NOMO-1 treated with DMSO at 0.1 percent for 48 hours (cell line): Measurements from ENCODE around the gene CCDC82.

Experiments
- DNase-seq: peaks from one replicate; lab custom pipeline; 2025; ENCODE audit not compliant: unreplicated experiment; lab: John Stamatoyannopoulos, UW

CCDC82 gene

DNA sequence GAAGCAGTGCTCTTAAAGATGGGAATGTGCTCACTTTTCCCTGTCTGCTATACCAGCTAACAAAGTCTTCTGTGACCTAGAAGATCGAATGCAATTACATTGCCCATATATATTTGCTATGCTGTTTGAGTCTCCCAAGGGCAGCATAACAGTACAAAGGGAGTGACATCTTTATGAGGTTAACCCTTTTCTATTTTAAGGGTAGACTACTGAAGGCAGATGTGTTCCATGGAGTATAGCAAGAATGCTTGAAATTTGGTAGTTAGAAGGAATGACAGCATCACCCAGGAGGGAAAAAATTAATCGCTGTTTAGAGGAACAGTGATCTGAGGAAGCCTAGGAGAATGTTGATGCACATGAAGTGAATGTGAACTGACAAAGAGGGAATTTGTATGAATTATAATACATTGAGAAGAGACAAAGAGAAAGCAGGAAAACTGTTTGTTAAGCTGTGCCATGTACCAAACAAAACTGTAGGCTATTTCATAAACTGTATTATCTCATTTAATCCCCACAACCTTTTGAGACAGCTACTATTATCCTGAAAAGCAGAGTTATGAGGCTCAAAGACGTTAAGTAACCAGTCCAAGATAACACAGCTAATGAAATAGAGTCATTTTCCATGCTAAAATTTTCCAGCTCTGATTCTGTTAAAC, 59.7 kb downstream of the CCDC82 start:
- DNase-seq: no peak

DNA sequence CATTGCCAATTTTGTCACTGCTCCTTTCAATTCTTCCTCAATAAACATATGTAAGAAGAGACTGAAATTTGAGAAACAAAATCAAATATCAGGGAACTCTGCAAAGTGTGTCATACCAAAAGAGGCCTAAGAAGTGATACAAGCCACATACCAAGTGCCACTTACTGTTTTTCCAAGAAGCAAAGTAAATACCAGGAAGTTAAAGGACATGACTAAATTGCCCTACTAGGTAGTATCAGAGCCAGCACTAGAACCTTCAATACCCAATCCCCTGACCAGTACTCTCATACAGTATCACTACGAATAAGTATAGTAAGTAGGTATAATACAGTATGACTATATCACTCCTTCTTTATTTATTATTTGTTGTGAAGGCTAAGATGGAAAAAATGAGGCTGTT, 60.3 kb downstream of the CCDC82 start:
- no peak for DNase-seq

DNA sequence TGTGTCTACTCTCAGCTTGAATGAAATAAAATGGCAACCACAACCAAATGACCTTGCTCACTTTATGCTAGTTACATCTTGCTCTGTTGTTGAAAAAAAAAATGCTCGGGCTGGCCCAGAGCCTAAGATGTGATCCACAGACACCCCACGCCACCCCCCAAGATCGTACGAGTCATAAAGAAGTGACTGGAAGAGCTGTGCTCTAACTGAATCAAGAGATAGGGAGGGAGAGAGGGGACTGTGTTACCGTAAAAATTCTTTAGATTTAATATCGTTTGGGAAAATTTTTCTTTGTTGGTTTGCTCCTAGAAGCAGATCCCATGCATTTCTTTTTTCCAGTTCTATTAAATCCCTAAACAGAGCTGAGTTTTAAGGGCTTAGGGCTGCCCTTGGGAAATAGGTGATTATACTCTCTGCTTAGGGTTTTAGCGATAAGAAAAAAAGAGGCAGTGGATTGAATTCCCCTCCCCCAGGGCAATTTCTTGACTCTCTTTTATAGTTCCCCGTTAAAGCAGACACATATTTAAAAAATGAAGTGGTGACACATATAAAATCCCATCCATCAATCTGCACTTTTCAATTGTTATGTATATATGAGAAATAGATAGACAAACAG, 61.2 kb downstream of the CCDC82 start:
- no peak for DNase-seq

DNA sequence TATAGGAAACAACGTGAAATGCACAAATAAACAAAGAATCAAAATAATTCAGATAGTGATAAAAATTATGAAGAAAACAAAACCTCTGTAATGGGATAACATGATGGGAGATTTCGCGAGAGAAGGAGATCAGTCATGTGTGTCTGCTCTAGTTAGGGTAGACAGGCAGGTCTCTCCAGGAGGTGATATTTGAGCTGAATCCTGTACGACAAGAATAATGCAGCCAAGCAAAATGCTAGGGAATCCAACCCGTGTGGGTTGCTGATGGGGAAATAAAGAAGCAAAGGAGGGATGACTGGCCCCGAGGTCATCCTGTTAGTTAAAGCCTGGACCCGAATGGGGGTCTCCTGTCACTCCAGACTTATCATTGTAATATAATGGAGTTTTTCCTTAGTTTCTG, 62.8 kb downstream of the CCDC82 start:
- DNase-seq: no peak

DNA sequence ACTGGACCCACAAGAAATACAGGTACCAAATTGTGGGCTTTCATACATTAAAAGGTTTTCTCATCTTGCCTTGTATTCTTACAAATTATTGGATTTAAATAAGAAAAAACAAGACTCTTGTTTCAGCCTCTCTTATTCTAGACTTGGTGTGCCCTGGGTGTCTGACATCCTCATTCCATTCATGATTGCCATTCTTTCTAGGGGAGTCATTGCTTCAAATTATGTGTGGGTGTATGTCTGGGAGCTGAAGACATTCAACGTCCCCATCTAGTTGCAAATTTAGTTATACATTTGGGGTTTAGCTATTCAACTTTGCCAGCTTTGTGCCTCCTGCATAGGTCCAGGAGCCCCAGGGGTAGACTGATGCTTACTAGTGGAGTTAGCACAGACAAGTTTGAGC, 64.8 kb downstream of the CCDC82 start:
- no peak for DNase-seq

DNA sequence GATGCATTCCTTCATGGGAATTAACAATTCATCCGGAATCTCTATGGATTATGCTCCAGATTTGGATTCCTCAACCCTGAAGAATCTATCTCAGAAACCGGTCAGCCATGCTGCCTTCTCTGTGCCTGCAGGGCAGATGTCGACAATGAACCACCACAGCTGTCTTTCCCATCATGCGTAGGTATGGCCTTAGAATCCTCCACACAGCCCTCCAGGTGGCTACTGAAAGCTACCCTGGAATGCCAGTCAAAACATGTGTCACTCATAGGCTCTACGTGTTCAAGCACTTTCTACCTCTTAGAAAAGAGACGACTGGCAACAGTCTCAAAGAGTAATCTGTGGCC, 66.1 kb downstream of the CCDC82 start:
- DNase-seq: no peak

DNA sequence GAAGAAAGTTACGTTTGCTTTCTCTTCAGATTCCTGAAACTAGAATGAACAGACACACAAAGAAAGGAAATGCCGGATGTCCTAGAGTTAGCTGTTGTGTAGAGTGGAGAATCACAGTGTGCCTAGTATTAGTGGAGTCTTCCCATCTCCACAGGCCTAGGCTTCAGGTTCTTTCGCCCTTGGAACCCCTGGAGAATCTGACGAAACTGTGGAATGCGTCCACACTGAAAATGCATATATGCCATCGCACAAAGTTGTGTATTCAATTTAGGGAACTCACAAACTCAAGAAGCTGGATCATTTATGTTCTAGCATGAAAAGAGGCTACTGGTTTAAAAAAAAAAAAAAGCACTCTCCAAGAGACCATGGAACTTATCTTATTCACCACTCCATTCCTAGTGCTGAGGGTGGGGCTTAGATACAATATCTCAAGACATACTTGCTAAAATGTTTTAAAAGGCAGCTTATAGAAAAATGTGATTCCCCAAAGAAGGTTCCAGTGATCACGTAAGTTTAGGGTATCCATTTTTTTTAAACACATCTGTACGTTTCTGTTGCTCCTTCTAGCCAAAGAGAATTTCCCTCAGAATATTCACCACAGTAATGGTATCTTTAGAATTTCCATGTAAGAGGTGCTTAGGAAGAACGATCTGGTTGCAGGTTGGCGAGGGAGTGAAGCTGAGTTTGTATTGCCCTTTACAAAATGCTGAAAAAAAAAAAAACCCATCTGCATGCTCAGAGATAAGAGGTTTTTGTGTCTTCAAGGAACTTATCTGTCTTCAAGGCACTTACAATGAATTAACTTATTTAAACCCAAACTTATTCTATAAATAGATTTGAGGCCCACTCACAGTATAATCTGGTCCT, 66.7 kb downstream of the CCDC82 start:
- DNase-seq: no peak

DNA sequence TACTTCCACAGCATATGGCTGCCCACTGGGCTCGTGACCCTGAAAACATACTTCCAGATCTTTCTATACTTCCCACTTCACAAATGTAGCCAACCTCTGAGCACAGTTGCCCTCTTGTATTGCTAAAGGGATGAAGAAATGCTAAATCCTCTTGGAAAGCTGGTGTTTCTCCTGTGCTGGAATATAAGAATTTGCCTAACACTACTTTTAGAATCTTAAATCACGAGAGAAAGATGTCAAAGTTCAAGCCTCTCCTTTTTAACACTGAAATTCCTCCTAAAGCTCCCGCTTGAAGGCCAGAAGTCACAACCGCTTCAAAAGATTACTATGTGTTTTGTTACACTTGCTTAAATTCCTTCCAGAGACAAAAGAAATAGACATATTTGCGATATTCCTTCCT, 68.6 kb downstream of the CCDC82 start:
- DNase-seq: no peak

DNA sequence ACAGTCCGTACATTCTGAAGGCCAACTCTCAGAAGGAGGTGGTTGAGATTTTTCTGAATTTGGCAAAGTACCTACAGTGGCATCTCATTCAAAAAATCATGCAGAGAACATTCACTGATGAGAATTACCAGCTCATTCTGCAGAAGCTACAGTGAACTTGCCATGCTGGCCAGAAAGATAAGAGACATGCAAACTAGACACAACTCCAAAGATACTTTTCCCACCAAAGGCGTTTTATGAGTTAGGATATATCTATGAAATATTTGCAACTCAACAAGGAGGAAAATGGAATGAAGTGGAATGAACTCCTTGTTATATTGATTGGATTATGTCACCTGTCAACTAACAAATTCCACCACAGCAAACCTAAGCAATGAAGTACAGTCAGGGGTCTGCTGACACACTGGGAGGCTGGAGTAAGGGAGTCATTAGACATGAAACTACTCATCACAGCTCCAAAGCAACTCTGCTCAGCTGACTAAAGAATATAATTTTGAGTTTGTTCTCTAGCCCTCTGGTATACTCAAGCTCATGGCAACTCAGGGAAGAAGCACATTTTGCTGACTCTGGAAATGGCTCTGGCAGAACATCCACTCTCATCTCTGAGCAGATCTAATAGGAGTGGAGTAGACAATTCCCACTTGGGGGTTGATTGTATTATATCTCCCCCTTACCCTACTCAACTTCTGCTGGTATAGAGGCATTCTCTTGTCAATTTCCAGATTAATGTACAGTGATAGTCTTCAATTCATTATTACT, 69.6 kb downstream of the CCDC82 start:
- DNase-seq: no peak

DNA sequence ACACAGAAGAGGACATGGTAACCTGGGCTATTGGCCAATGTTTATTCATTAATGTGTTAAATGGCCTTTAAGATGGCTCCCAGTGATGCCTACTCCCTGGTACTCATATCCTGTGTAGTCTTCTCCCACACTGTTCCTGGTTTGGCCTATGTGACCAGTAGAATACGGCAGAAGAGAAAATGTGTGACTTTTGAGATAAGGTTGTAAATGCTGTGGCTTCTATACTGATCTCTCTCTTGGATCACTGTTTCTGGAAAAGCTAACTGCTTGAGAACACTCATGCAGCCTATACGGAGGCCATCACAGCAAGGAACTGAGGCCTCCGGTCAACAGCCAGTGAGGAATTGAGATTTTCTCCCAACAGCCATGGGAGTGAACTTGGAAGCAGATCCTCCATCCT, 70.9 kb downstream of the CCDC82 start:
- DNase-seq: no peak

DNA sequence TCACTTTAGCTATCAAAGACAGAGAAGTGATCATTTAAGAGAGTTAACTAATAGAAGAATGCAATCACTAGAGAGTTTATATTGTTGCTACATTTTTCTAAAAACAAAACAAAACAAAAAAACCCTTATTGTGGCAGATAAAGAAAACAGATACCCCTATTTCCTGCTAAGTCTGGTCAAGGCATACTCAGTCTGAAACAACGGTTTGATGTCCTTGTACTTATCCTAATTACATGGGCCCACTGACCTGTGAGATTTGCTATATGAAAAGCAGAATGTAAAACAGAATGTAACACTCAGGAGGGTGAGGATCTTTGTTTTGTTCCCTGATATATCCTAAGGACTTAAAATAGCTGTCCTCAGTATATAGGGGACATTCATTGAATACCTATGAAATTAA, 71.3 kb downstream of the CCDC82 start:
- DNase-seq: no peak

DNA sequence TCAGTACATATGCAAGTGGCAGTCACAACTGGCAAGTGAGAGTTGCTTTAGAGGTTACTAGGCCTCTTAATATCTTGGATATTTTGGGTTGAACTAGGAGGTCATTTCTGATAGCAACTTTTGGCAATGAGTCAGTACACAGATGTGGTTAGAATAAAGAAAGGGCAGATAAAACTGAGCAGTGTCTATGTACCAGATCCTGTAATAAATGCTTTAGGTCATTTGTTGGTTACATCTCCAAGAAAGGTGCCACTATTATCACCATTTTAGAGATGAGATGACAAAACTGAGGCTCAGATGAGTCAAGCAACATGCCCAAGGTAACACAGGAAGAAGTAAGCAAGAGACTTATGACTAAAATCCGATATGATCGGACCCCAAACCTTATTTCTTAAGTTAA, 71.7 kb downstream of the CCDC82 start:
- DNase-seq: no peak

DNA sequence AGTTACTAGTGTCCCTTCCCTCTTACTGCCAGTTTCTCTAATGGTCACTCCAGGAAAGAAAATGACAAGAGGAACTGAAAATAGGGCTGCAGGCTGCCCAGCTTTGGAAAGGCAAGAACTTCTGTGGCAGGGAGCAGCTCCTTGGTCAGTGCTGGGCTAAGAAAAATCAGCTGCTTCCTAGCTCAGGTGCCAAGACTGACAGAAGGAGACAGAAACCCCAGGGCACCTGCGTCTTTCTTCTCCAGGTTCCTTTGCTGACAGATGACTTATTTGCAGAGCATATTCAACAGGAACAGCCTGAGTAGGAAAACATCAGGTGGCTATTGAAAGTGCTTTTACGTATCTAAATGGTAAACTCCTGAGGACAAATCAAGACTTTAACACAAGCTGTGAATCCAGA, 72.1 kb downstream of the CCDC82 start:
- peak; percentile 13 for DNase-seq

DNA sequence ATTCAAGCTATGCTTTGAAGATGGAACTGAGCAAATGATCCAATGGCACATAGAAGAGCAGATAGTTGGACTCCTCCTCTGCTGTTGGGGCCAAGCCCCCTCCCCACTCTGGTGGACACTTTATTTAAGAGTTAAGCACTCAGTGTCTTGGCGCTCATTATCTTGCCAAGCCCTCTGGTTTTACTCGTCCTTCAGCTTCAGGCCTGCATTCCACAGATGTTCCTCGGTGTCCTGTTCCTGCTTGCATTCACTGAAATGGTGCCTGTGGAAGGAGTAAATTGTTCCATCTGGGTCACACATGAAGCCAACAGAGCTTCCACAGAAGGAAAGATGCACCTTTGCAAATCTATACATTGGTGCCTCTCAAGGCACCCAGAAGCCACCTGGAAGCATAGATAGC, 72.8 kb downstream of the CCDC82 start:
- DNase-seq: no peak

DNA sequence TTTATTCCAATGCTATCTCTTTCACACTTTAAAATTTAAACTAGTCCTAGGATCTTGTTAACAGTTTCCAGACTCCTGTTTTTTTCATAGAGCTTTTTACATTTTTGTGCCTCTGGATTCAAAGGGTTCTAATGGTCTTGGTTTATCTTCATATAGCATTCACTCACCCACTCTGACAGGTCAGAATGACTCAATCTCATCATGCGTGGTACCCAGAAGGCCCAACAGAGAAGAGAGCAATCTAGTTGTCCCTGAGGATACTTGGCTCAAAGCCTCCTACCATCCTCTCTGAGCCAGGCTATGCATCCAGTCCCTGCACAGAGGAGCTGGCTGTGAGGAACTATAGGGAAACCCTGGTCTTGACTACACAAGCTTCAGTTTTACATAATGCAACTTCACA, 74.2 kb downstream of the CCDC82 start:
- DNase-seq: no peak

DNA sequence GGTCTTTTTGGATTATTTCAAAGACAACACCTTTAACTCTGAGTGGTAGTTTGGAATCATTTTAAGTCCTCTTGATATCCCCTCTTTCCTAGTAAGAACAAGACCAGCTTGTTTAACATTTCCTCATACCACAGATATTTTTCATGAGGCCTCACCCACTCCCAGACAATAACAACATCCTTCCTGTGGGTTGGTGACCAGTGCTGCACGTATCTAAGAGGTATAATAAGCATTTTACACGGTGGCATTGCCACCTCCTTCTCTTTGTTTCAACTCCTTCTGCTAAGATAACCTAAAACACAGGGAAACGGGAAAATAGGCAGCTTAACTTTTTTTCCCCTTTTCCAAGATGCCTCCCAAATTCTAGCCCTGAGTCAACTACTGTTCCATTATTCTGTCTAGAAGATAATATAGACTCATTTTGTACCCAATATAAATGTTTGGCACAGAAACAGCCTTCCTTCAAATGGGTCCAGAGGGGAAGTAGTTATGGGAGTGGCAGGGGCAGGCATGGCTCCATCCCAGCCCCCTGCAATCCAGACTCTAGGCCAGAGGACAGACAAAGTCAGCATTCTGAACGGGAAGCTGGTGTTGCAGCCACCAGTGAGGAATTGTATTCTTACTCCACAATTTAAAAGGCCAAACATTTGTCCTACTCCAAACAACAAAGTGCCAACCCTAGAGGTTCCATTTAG, 75.2 kb downstream of the CCDC82 start:
- no peak for DNase-seq

DNA sequence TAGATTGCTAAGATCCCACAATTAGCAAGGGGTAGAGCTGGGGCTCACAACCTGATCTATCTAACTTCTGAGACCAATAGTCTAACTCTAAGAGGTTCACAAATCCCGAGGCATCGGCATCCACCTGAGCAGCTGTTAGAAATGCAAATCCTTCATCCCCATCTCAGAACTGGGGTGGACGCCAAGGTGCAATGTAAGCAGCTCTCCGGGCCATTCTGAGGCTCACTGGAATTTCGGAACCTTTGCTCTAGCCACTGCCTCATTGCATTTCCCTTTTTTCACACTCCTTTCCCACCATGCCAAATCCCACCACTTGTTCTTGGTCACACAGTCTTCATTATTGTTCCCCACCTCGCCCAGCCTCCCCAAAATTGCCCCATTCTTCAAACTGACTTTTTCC, 76.5 kb downstream of the CCDC82 start:
- no peak for DNase-seq

DNA sequence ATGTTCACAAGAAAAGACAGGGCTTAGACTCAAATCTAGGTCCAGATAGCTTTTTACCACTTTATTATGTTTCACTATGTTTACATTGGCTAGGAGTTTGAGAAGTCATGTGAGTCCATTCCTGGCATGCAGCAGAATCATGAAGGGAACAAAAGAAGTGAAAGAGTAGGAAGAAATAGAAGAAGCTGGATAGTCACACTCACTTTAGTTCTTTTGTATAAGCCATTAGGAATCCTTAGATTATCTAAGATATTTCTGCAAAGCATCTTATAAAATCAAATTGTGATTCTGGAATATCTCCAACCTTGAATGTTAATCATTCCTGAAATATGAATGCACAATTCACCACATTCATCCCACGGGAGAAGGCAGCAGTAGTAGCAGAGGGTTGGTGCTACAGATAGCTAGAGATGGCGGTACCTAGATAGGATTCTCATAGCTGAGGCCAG, 78.6 kb downstream of the CCDC82 start:
- no peak for DNase-seq

DNA sequence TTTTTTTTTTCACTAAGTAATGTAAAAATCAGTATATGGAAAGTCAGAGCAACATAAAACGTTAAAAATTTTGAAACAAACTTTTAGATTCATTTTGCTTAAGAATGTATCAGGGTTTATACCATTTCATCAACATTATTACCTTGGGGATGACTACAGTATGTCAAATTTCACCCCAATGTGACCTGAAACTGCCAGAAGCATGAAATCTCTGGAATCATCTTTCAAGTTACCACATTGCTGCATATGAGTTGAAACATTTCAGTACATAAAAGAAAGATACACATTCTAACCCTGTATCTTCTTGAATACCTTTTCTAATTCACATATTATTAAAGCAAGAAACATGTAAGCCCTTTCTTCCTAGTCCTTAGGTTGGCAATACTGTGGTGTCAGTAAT, 79.5 kb downstream of the CCDC82 start:
- DNase-seq: no peak

DNA sequence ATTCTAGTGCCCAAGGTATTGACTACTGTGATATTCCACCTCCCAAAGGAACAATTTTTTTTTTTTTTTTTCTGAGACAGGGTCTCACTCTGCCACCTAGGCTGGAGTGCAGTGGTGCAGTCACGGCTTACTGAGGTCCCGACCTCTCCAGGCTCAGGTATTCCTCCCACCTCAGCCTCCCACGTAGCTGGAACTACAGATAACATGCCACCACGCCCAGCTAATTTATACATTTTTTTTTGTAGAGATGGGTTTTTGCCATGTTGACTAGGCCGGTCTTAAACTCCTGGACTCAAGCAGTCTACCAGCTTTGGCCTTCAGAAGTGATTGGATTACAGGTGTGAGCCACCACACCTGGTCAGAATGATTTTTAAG, 80.1 kb downstream of the CCDC82 start:
- DNase-seq: no peak

DNA sequence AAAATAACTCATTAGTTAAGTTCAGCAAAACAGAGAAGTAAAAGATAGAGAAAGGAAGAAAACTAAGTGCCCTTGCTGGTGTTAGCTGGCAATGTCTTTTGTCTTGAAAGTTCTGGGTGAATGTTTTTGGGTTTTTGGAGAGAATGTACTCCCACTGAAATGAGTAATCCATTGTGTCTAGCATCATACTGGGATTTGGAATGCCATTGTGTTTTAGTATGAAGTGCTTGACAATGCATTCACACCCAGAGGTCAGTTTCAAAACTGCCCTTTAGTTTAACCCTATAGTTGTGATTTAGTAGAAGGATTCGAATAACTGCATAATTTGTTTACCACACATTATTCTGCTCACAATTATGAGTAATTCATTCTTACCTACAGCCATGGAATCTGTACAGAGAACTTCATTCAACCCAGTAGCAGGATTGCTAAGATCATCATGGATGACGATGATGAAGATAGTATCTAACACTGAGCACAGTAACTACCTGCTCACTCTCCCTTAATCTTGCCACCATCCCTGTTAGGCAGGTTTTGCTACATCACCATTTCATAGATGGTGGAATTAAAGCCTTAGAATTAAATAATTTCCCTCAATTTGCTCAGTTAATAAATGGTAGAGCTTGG, 80.6 kb downstream of the CCDC82 start:
- DNase-seq: no peak
